Upper lobe of right lung (tissue), 1 donor: ENCODE results near the gene ZNF219. TPM values are rescaled to one million over a fixed set of nuclear protein-coding genes. Genes with fewer than 3 reads are reported as not detected.

Experiments
- ATAC-seq: fragments of 200-7000 bp; cut with Tn5 transposase; one replicate; pipeline ENCODE4 v1.9.1; 2020; ENCODE audit warnings: mild to moderate bottlenecking, moderate library complexity
- DNase-seq: peaks from one replicate; pipeline ENCODE4 v3.0.0-alpha.2; 2020
- H3K27ac ChIP-seq: fragments of 200-600 bp; one replicate; pipeline ENCODE4 v1.8.0; 2022
- H3K27me3 ChIP-seq: fragments of 200-600 bp; one replicate; pipeline ENCODE4 v1.8.0; 2022; ENCODE audit warnings: mild to moderate bottlenecking
- H3K36me3 ChIP-seq: fragments of 200-600 bp; one replicate; pipeline ENCODE4 v1.8.0; 2022
- H3K4me1 ChIP-seq: fragments of 200-600 bp; one replicate; pipeline ENCODE4 v1.8.0; 2022
- H3K4me3 ChIP-seq: fragments of 200-600 bp; one replicate; pipeline ENCODE4 v1.8.0; 2022; ENCODE audit warnings: mild to moderate bottlenecking
- H3K9me3 ChIP-seq: fragments of 200-600 bp; one replicate; pipeline ENCODE4 v1.8.0; 2022
- CTCF ChIP-seq: fragments of 200-600 bp; IDR thresholded peaks from one replicate; pipeline ENCODE4 v1.8.0; 2022; ENCODE audit warnings: antibody characterized with exemption
- intact Hi-C: fragments of 100-400 bp; cut with DNase I; formaldehyde crosslinking; loops from one replicate; pipeline ENCODE4 v1.11.0; 2022
- total RNA-seq: library from RNA; stranded (reverse); fragmentation: NEBNext Ultra II Directional; extraction: Animal tissue kit (Norgen Biotek cat#: 25700); gene quantifications from one replicate; pipeline ENCODE4 v1.2.1, GENCODE V29; 2021
- donor health status: DM: no; HTN: yes; CAD: no; lungs with severe emphysema.

Gene ZNF219
- total RNA-seq, 1 donor from 2014 or later: 52.8 TPM

- intact Hi-C loops: no loop called here
- ATAC-seq (no peak), DNase-seq (no peak)
- no peaks in the 10 kb centered on the region for H3K36me3 ChIP-seq
- no peaks in the 10 kb centered on the region for H3K4me1 ChIP-seq
- H3K4me3 ChIP-seq: no peak overlapping the region
- no peaks in the 10 kb centered on the region for H3K9me3 ChIP-seq
- no peak for TF ChIP-seq CTCF
- no peak overlapping the region for H3K27ac ChIP-seq
- no peaks in the 10 kb centered on the region for H3K27me3 ChIP-seq
These were observed 43.7 kb downstream of the ZNF219 start for GRCh38 chr14:21054768-21055145.

GRCh38 chr14:21054123-21054767, 44.2 kb downstream of the ZNF219 start:
- DNase-seq: no peak

GRCh38 chr14:21053184-21054122, 45.0 kb downstream of the ZNF219 start:
- no peaks in the 10 kb centered on the region for H3K9me3 ChIP-seq
- no peak overlapping the region for H3K27ac ChIP-seq
- no peak for TF ChIP-seq CTCF
- DNase-seq (no peak), ATAC-seq (no peak)
- H3K36me3 ChIP-seq: no peaks in the 10 kb centered on the region
- H3K4me3 ChIP-seq: no peak overlapping the region
- H3K27me3 ChIP-seq: no peaks in the 10 kb centered on the region
- intact Hi-C loops: no loop called here
- no peaks in the 10 kb centered on the region for H3K4me1 ChIP-seq

More at GRCh38 chr14:21054123-21054767, 44.2 kb downstream of the ZNF219 start:
- H3K27ac ChIP-seq: no peak overlapping the region
- no peaks in the 10 kb centered on the region for H3K36me3 ChIP-seq
- no peak overlapping the region for H3K4me3 ChIP-seq
- peak; percentile 41 for ATAC-seq
- no peaks in the 10 kb centered on the region for H3K4me1 ChIP-seq
- no peak for TF ChIP-seq CTCF
- intact Hi-C loops: no loop called here
- no peaks in the 10 kb centered on the region for H3K27me3 ChIP-seq
- no peaks in the 10 kb centered on the region for H3K9me3 ChIP-seq

GRCh38 chr14:21050597-21050996, 47.9 kb downstream of the ZNF219 start:
- TF ChIP-seq CTCF: no peak
- Histone ChIP-seq H3K27me3 (no peaks in the 10 kb centered on the region), H3K4me3 (no peak overlapping the region), H3K36me3 (no peaks in the 10 kb centered on the region), H3K4me1 (peaks cover 8% of the 10 kb centered on the region), H3K27ac (no peak overlapping the region), H3K9me3 (no peaks in the 10 kb centered on the region)
- ATAC-seq: peak; percentile 13
- intact Hi-C loops: no loop called here
- DNase-seq: no peak

GRCh38 chr14:21049271-21049673, 49.2 kb downstream of the ZNF219 start:
- no peak for DNase-seq
- no peaks in the 10 kb centered on the region for H3K36me3 ChIP-seq
- no peak overlapping the region for H3K4me3 ChIP-seq
- no peaks in the 10 kb centered on the region for H3K27me3 ChIP-seq
- H3K4me1 ChIP-seq: peaks cover 8% of the 10 kb centered on the region
- intact Hi-C loops: no loop called here
- H3K9me3 ChIP-seq: no peaks in the 10 kb centered on the region
- ATAC-seq: no peak
- no peak overlapping the region for H3K27ac ChIP-seq
- TF ChIP-seq CTCF: no peak
